Stimulated activated CD4-positive, alpha-beta T cell treated with anti-CD3 and anti-CD28 coated beads, Interleukin-15, amount 100 ng/mL, for 48 hours (primary cell): ENCODE measurements around the gene CCNE1.

Experiments
- DNase-seq, 2 donors: peaks; one replicate each; pipeline ENCODE4 v3.0.0-alpha.2; 2020; ENCODE audit warnings: low read depth in 2 of 2

CCNE1 gene

DNA sequence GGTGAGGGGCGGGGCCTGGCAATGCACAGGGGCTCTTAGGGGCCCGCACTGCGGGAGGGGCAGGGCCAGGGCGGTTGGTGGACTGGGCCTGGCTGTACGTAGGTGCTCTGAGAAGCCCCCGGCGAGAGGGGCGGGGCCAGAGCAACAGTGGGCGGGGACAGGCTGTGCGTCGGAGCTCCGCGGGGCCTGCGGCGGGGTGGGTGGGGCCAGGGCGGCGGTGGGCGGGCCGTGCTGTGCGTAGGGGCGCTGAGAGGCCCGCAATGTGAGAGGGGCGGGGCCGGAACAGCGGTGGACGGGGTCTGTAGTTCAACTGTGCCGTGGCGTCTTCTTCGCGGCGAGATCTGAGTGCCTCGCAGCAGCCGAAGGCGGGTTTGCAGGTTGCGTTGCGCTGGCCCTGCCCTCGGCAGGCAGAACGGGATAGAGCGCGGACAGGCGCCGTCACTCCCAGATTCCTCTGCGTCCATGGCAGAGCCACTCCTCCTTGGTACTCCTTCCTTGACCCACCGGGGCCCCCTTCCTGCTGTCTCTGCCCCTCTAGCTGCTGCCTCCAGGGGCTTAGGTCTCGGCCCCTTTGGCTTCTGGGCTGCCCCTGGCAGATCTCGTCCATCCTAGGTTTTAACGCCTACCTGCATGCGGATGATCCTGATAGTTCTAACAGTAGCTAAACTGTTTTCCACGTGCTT lies 33.2 kb downstream of the CCNE1 start:
- DNase-seq: peak; percentile 90 to 96

DNA sequence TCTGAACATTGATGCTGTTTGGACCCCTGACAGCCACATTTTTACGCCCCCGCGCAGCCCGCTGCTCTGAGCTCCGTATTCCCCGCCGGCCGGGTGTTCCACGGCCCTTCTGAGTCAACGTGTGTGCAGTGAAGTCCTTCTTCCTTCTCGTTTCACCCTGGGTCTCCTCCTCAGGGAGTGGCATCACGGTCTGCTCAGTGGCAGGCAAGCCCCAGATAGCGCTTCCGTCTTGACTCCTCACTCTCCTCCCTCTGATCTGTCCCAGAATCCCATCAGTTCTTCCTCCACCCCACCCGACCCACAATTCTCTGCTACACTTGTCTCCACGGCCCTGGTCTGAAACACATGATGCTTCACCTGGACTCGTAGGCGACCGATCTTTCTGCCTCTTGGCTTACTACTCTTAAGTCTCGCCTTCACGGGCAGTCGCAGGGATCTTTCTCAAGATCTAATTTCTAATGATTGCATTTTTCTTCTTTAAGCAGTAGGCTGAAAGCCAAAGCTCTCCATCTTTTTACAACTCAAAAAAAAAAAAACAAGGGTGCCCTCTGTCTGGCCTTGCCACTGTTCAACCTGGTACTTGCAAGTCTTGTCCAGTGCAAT lies 33.9 kb downstream of the CCNE1 start:
- DNase-seq: no peak

DNA sequence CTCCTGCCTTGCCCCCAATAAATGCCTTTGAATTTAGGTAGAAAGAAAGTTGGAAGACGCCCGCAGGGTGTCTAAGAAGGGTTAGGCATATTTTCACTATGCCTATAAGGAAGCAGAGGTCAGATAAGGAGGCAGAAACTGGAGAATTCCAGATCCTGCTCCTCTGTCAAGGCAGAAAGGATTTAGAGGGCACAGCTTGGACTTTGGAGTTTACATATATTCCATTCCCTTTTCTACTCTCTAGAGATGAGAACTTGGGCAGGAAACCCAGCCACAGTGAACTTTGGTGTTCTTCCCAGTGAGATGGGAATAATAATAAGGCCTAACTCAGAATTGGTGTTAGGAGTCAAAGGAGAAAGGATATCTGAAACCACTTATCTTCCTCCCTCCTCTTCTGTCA lies 37.4 kb downstream of the CCNE1 start:
- no peak for DNase-seq

DNA sequence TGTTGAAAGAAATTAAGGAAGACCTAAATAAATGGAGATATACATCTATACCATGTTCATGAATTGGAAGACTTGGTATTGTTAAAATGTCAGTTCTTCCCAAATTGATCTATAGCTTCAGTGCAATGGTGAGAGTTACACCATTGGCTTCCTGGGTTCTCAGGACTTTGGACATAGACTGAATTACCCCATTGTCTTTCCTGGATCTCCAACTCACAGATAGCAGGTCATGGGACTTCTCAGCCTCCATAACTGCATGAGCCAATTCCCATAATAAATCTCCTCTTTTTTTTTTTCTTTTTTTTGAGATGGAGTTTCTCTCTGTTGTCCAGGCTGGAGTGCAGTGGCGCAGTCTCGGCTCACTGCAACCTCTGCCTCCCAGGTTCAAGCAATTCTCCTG lies 38.7 kb downstream of the CCNE1 start:
- no peak for DNase-seq

DNA sequence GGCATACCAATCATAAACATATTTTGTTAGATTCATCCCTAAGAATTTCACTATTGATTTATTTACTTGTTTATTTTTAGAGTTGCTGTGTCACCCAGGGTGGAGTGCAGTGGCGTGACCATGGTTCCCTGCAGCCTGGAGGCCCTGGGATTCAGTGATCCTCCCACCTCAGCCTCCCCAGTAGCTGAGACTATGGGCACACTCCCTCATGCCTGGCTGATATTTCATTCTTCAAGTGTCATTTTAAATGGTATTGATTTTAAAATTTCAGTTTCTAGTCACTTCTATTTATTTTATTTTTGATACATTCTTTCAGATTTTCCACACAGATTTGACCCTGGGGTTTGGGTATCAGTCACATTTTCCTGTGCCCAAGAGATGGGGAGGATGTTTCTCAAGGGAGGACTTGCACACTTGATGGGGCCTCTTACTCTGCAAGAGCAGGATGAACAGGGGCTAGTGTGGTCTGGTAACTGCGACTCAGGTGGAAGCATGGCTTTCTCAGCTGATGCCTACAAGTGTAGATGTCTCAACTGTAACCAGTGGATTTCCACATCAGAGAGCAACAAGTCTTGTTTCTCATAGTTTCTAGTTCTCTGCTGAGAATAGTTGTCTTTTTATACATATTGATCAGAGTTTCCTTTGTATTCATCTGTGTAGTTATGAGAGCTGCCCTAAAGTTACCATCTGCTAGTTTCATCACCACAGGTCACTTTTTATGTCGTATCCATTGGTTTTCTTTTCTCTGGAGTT lies 40.2 kb downstream of the CCNE1 start:
- peak in 1 of 2 donors; percentile 40 for DNase-seq

DNA sequence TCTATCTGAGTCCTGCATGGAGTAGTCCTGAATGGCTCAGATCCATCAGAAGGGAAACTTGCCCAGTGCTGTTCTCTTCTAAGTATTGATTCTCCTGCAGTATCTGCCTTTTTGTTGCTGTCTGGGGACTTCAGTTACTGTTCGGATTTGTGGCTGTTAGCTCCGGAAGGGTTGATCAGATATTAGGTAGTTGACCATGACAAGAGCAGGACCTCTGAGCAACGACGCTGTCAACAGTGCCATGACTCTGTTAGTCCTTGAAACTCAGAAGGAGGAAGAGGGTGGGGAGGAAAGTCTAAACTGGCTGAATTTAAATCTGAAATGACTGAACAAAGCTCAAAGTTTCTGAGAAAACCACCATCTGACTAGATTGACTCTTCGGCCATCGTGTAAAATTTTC lies 42.2 kb downstream of the CCNE1 start:
- no peak for DNase-seq

DNA sequence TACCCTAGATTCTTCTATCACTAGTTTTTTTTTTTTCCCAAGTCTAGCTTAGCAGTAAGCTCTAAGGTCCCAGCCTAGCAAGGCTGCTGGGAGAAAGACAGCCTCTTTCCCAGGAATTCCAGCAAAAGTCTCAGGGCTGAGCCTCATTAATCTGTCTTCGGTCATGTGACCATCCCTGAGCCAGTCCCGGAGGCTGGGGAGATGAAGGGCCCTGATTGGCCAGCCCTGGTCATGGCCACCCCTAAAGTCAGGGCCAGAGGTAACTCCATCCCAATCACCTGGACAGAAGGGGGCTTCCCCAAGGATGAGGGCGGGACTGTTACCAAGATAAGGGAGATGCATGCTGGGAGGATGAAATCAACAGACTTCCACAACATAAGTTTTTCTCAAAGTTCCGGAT lies 43.3 kb downstream of the CCNE1 start:
- DNase-seq: no peak

DNA sequence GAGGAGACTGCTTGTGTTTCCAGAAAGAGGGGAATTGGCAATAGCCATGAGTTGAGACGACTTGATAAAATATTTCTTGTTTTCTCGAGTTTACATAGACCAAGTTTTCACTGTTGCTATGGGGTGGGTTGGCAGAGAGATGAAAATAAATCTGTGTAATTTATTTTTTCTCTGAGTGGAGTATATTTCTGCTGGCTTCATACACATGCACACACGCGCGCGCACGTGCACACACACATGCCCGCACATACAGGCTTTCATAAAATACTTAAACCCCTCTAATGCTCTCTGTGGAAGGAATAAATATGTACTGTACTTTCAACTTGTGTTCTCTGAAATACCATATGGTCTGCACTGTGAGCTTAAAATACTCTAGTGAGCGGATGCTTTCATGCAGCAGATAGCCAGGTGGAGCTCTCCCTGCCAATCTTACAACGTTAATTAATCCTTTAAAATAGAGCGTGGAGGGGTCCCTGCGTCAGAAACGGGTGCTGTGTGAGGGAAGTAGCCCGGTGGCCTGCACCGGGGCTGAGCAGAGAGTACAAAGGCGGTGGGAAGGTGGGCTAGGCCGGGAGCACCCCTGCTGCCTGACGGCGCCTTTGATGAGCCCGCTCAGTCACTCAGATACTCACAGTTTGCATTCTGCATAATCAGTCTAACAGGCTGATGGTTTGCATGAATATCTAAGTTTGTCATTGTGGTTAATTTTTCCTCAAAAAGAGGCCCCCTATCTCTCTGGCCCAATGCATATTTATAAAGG lies 44.1 kb downstream of the CCNE1 start:
- DNase-seq: no peak

DNA sequence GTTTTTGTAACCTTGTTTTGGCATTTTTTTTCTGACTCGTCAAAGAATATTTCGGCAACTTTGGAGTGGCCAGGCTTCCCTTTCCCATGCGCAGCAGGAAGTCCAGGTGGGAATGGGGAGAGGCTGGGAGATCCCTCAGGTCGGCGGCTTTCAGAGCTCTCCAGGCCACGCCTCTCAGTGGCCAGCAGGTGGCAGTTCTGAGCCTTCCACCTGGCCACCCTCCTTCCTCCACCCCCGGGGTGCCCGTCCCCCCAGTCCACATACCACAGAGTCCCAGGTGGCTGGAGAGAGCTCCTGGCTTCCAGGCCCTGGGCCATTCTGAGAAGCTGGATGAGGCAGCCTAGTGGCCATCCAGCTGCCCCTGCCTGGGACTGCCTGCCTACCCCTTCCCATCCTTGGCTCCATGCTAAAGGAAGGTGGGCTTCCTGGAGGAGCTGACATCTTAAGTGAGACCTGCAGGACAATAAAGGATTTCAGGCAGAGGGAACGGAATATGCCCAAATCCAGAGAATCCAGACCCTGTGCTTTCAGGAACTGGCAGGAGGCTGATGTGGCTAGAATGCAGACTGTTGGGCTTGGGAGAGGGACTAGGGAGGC lies 46.3 kb downstream of the CCNE1 start:
- no peak for DNase-seq

DNA sequence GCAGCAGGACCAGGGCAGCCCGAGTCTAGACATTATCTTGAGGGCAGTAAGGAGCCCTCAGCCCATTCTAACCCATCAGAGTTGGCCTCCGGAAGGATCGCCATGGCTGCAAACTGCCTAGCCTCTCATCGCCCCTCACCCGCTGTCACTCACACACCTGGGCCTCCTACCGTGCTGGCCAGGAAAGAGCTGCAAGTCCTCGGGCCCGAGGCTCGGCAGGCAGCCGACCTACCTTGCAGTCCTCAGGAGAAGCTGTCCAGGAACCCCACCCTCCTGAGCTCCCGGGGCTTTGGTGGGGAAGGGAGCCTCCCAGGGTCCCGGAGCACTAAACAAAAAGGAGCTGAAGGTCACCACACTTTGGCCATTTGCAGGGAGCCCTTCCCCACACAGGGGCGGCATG lies 46.8 kb downstream of the CCNE1 start:
- no peak for DNase-seq

DNA sequence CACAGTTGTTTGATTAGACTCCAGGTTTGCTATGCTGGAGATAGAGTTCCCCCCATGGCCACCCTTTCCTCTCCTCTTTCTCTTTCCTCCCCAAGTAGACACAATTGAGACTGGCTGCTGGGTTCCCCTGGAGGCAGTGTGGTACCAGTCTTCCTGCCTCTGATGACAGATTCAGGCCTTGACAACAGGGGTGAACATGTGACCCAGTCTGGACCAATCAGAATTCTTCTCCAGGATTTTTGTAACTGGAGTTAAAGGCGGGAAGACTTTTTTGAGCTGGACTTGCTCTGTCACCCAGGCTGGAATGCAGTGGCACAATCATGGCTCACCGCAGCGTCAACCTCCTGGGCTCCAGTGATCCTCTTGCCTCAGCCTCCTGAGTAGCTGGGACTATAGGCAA lies 48.7 kb downstream of the CCNE1 start:
- no peak for DNase-seq

DNA sequence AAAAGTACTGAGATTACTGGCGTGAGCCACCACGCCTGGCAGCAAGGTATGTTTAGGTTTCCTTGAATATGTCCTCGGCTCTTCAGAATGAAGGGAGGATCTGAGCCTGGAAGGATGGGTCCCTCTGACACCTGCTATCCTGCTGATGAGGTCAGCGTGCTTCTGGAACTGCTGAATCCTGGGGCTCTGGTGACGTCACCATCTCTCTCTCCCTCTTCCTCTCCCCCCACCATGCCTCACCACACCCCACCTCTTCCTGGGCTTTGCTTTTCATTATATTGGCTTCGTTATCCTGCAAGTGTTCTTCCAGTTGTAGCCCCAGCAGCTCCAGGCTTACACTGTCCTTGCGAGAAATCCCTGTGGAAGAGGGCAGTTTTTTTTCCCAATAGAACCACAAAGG lies 49.8 kb downstream of the CCNE1 start:
- no peak for DNase-seq

DNA sequence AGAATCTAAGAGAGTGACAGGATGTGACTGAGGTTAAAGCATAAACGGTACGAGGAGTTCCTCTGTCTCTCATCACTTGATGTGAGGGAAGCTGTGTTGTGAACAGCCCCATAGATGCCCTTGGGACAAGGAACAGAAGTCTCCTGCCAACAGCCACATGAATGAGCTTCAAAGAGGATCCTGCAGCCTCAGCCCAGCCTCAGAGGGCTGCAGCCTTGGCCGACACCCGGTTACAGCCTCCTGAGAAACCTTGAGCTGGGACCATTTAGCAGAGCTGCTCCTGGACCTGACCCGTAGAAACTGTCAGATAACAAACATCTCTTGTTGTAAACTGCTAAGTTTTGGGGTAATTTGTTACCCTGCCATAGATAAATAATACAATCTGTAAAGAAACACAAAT lies 54.2 kb downstream of the CCNE1 start:
- DNase-seq: no peak

DNA sequence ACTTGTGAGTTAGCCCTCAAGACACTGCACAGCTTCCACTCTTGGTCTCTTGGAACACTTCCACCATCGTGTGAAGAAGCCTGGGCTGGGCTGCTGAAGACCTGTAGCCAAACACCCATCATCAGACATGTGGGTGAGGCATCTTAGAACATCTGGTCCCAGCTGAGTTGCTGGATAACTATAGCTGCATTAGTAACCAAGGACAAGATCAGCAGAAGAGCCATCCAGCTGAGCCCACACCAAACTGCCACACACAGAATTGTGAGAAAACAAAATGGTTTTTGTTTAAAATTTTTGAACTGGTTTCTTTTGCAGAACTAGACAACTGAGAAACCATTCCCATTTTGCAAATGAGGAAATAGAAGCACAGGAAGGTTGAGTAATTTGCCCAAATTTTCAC lies 56.2 kb downstream of the CCNE1 start:
- no peak for DNase-seq

DNA sequence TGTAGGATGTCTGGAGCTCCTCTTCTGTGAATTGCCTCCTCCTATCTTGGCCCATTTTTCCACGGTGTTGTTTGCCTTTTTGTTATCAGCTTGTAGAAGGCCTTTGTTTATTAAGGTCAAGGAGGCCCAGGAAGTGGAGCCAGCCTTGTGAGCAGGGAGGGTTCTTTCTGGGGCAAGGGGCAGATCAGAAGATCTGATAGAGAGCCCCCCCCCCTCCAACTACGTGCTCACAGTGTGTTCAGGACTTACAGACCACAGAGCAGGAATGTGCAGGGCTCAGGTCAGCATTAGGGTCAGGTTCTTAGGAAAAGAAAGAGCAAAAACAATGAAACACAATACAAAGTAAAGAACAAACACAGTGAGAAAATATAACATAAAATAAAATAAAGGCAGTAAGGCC lies 59.4 kb downstream of the CCNE1 start:
- no peak for DNase-seq

DNA sequence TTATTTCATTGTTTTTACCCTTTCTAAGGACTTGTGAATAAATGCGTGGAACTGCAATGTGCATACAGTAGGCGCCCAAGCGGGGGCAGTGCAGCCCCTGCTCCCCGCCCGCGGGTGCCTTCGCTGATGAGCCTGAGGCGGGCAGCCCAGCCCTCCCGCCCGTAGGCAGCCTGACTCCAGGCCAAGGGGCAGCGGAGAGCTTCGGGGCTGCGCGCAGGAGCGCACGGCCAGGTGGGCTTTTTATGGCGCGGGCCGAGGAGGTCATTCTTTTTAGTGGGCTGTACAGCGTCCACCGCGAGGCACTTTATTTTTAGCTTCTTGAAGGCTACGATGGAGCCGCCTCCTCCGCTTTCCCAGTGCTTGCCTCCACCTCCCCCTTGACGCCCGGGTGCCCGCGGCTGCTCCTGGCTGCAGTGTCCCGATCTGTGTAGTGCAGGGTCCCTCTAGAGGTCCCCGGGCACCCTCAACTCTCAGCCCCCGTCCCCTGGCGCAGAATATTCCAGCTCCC lies 60.5 kb downstream of the CCNE1 start:
- no peak for DNase-seq

DNA sequence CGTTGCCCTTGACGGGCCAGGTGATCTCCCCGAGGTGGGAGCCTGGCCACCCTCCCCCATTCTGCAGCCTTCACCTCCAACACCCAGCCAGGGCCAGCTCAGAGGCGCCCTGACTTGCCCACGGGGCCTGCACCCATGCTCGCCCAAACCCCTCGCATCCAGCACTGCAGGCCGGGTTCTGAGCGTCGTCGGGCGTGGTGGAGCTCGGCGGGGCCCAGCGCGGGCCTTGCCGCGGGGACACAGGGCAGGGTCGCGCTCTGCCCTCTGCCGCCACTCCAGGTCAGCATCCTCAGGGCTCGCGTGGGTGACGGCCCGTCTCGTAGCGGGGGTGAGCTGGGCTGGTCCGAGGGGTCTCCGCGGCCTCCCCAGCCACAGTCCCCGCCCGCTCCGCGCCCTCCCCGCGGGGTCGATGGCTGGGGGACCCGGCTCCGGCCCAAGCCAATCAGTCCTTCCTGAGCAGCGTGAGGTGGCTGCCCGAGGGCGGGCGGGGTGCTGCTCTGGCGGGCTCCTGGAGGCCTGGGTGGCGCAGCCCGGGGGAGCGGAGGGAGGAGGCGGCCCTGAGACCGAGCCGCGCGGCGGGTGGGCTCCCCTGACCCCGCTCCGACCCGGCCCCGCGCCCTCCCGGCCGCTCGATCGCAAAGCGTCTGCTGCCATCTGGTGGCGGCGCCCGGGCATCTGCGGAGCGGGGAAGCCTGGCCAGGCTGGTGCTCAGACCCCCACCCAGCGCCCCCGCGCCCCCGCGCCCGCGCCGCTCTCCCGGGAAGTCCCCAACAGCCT lies 61.4 kb downstream of the CCNE1 start:
- peak; percentile 25 to 62 for DNase-seq
